Breast epithelium (tissue), 4 donors: ENCODE measurements around the gene RINL. TPM values are rescaled to one million over a fixed set of nuclear protein-coding genes. Genes with fewer than 3 reads are reported as not detected.

Experiments
- DNase-seq, 2 donors: peaks; one replicate each; pipeline ENCODE4 v3.0.0-alpha.2; 2019; ENCODE audit warnings: low spot score in 2 of 2
- H3K27ac ChIP-seq, 2 donors: fragments of 200-600 bp; sonication (generic) in 1 of 2; one replicate each; pipeline ENCODE4 v1.5.1; 2016 to 2019; ENCODE audit warnings: mild to moderate bottlenecking in 1 of 2
- H3K27me3 ChIP-seq, 2 donors: fragments of 200-600 bp; sonication (generic) in 1 of 2; one replicate each; pipeline versions ENCODE4 v1.5.1 to v1.6.0; 2017 to 2019; ENCODE audit warnings: control low read depth in 1 of 2, mild to moderate bottlenecking in 1 of 2
- H3K36me3 ChIP-seq: fragments of 200-600 bp; one replicate; pipeline ENCODE4 v1.5.1; 2019
- H3K4me1 ChIP-seq, 2 donors: fragments of 200-600 bp; sonication (generic); one replicate each; pipeline ENCODE4 v1.5.1; 2016 to 2019; ENCODE audit warnings: control low read depth in 1 of 2
- H3K4me3 ChIP-seq, 3 donors: fragments of 200-600 bp; sonication (generic); 1 replicate in 2 of 3; 2 replicates in 1 of 3; pipeline ENCODE4 v1.5.1; 2016 to 2019; ENCODE audit warnings: mild to moderate bottlenecking in 3 of 3, moderate library complexity in 2 of 3
- H3K9me3 ChIP-seq, 2 donors: fragments of 200-600 bp; sonication (generic) in 1 of 2; one replicate each; pipeline ENCODE4 v1.5.1; 2016 to 2019; ENCODE audit warnings: control low read depth in 1 of 2
- POLR2A ChIP-seq: fragments of 450-650 bp; IDR thresholded peaks from one replicate; pipeline ENCODE4 v1.6.1; 2016; ENCODE audit warnings: antibody characterized with exemption, mild to moderate bottlenecking, moderate library complexity
- POLR2AphosphoS5 ChIP-seq, 3 donors: sonication (generic); formaldehyde crosslinking; IDR thresholded peaks; one replicate each; pipeline ENCODE4 v1.6.1; 2017; ENCODE audit warnings: antibody characterized with exemption in 3 of 3
- intact Hi-C: fragments of 100-400 bp; cut with DNase I; formaldehyde crosslinking; loops from one replicate; pipeline ENCODE4 v1.15.1; 2023; ENCODE audit warnings: low total_unique reads
- total RNA-seq, 3 donors: library from RNA; depleted of rRNA; stranded (reverse); fragments of >200 nt; gene quantifications; one replicate each; pipeline ENCODE4 v1.1.0, GENCODE V29; 2016
- TF ChIP-seq, protein P1 (sequence below), 3 donors: fragments of 450-650 bp; IDR thresholded peaks; one replicate each; pipeline ENCODE4 v1.5.1; 2016 to 2017; ENCODE audit warnings: antibody characterized with exemption in 3 of 3, mild to moderate bottlenecking in 3 of 3, moderate library complexity in 3 of 3

RINL gene
- total RNA-seq, 3 donors from 2014 or later, result 4.5 to 13.0 (median 12.8) TPM

DNA sequence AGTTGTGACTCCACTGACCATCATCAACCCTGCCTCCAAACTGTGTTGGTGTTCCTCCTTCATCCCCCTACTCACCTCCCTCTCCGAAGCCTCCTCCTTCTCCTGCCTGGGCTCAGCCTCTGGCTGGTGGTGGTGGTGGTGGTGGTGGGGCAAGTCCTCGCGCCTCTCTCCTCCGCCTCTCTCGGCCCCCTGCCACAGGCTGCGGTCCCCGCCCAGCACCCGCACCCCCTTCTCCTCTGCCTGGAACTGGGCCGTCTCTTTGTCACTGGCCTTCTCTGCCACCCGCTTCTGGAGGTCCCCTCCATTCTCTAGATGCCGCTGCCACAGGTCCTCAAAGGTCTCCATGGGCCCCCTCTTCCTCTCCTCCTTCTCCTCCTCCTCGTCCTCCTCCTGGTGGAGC is 32.4 kb upstream of the RINL start:
- intact Hi-C loops, result no loop called here
- TF ChIP-seq POLR2A (no peak), POLR2AphosphoS5 (IDR thresholded peaks at IDR 0.05) (no peak)
- TF ChIP-seq, protein P1, sequence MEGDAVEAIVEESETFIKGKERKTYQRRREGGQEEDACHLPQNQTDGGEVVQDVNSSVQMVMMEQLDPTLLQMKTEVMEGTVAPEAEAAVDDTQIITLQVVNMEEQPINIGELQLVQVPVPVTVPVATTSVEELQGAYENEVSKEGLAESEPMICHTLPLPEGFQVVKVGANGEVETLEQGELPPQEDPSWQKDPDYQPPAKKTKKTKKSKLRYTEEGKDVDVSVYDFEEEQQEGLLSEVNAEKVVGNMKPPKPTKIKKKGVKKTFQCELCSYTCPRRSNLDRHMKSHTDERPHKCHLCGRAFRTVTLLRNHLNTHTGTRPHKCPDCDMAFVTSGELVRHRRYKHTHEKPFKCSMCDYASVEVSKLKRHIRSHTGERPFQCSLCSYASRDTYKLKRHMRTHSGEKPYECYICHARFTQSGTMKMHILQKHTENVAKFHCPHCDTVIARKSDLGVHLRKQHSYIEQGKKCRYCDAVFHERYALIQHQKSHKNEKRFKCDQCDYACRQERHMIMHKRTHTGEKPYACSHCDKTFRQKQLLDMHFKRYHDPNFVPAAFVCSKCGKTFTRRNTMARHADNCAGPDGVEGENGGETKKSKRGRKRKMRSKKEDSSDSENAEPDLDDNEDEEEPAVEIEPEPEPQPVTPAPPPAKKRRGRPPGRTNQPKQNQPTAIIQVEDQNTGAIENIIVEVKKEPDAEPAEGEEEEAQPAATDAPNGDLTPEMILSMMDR (IDR thresholded peaks at IDR 0.05), result no peak
- no peaks in the 10 kb centered on the region for H3K4me1 ChIP-seq
- H3K27ac ChIP-seq, result no peak overlapping the region
- H3K4me3 ChIP-seq, result no peak overlapping the region
- H3K36me3 ChIP-seq, result peaks cover 2% of the 10 kb centered on the region
- no peak for DNase-seq
- no peaks in the 10 kb centered on the region for H3K9me3 ChIP-seq
- no peaks in the 10 kb centered on the region for H3K27me3 ChIP-seq

DNA sequence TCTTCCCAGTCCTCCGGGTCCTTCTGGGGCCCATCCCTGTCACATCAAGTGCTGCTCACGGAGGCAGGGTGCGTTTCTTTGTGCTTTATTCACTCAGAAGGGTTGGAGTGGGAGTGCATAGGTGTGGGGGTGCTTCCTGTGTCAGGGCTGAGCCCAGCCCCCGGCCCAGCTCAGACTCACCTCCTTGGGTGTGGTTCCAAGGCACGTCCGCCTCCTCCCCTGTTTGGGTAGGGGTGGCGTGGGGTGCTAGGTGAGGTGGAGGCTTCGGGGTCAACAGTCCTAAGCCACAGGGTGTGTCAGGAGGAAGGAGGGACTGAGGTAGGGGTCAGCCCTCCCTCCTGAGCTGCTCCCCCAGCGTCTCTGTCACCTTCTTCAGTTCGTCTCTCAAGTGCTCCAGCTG is 30.8 kb upstream of the RINL start:
- H3K9me3 ChIP-seq, result no peaks in the 10 kb centered on the region
- no peak overlapping the region for H3K4me3 ChIP-seq
- no peak for DNase-seq
- H3K36me3 ChIP-seq, result peaks cover 4% of the 10 kb centered on the region
- no peak for TF ChIP-seq POLR2A
- H3K4me1 ChIP-seq, result no peaks in the 10 kb centered on the region
- intact Hi-C loops, result no loop called here
- H3K27me3 ChIP-seq, result no peaks in the 10 kb centered on the region
- H3K27ac ChIP-seq, result no peak overlapping the region

DNA sequence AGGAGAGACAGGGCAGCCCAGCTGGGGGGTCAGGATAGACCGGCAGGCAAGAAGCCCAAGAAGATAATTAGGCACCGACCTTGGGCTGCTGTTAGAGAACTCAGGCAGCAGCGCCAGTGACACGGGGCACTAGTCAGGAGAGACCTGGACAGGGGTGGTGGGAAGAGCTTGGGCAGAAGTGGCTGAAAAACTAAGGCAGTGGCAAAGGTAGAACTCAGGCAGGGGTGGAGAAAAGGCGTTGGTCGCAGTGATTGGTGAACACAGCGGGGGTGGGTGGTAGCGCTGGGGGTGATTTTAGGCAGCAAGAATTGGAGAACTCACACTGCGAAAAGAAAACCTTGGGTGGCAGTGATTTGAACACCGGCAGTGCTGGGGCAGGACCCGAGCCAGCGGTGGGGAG is 29.6 kb upstream of the RINL start:
- no peaks in the 10 kb centered on the region for H3K4me1 ChIP-seq
- no peak overlapping the region for H3K27ac ChIP-seq
- H3K4me3 ChIP-seq, result no peak overlapping the region
- intact Hi-C loops, result no loop called here
- peaks cover 4% of the 10 kb centered on the region for H3K36me3 ChIP-seq
- TF ChIP-seq POLR2AphosphoS5 (IDR thresholded peaks at IDR 0.05) (no peak), POLR2A (no peak)
- TF ChIP-seq, protein P1 (IDR thresholded peaks at IDR 0.05), result no peak
- H3K9me3 ChIP-seq, result no peaks in the 10 kb centered on the region
- no peaks in the 10 kb centered on the region for H3K27me3 ChIP-seq
- no peak for DNase-seq

DNA sequence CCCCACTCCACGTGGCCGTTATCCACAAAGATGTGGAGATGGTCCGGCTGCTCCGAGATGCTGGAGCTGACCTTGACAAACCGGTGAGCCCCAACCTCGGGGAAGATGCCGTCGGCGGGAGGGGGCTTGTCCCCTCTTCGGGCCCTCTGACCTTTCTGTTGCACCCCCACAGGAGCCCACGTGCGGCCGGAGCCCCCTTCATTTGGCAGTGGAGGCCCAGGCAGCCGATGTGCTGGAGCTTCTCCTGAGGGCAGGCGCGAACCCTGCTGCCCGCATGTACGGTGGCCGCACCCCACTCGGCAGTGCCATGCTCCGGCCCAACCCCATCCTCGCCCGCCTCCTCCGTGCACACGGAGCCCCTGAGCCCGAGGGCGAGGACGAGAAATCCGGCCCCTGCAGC is 29.2 kb upstream of the RINL start:
- H3K9me3 ChIP-seq, result no peaks in the 10 kb centered on the region
- intact Hi-C loops, result no loop called here
- DNase-seq, result no peak
- no peak overlapping the region for H3K4me3 ChIP-seq
- peaks cover 4% of the 10 kb centered on the region for H3K36me3 ChIP-seq
- H3K27me3 ChIP-seq, result no peaks in the 10 kb centered on the region
- H3K4me1 ChIP-seq, result no peaks in the 10 kb centered on the region
- H3K27ac ChIP-seq, result no peak overlapping the region
- no peak for TF ChIP-seq POLR2A
- TF ChIP-seq, protein P1 (IDR thresholded peaks at IDR 0.05), result no peak
- no peak for TF ChIP-seq POLR2AphosphoS5 (IDR thresholded peaks at IDR 0.05)

DNA sequence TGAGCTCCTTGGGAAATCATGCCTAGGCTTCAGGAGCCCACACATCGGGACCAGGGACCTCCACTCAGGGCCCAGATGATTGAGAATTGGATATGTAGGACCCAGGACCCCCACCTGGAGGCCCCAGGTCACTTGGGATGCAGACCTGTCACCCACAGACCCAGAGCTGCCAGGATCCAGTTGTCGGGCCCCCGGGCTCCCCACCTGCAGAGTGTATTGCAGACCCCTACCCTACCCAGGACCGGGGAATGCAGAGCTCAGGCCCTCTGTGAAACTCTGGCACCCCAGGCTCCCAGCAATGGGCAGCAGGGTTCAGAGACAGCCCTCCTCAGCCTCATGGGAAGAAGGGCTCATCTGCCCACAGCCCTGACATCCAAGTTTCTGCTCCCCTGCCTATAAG is 27.5 kb upstream of the RINL start:
- intact Hi-C loops, result no loop called here

More for the DNA sequence above, 27.5 kb upstream of the RINL start:
- Histone ChIP-seq H3K4me1 (peaks cover 0 to 3% of the 10 kb centered on the region in 2 donors), H3K27ac (no peak overlapping the region), H3K27me3 (no peaks in the 10 kb centered on the region), H3K9me3 (no peaks in the 10 kb centered on the region), H3K36me3 (peaks cover 4% of the 10 kb centered on the region), H3K4me3 (no peak overlapping the region)
- no peak for DNase-seq
- TF ChIP-seq, protein P1 (IDR thresholded peaks at IDR 0.05), result no peak
- TF ChIP-seq POLR2A, result no peak
- TF ChIP-seq POLR2AphosphoS5 (IDR thresholded peaks at IDR 0.05), result no peak
